GM23338 (cell line): ENCODE data around the gene MYO9B. TPM values are rescaled to one million over a fixed set of nuclear protein-coding genes. Genes with fewer than 3 reads are reported as not detected.
A peak's percentile ranks its signal among the peaks of the same experiment; 100 is the strongest.

Experiments used
- ATAC-seq: fragments of 200-7000 bp; cut with Tn5 transposase; 3 replicates; pipeline ENCODE4 v1.9.1; 2020
- DNase-seq: peaks from one replicate; pipeline ENCODE4 v3.0.0-alpha.2; 2015; ENCODE audit warnings: low spot score
- H2AFZ ChIP-seq: fragments of 200-600 bp; sonication (generic); 2 replicates; pipeline ENCODE4 v1.8.0; 2016; ENCODE audit warnings: antibody characterized with exemption, mild to moderate bottlenecking, moderate library complexity
- H3F3A ChIP-seq: fragments of 200-600 bp; sonication (generic); replicated peaks from 2 replicates; pipeline ENCODE4 v1.8.0; 2017; ENCODE audit warnings: antibody characterized with exemption, mixed run types, low read depth
- H3K27ac ChIP-seq: fragments of 200-600 bp; sonication (generic); 2 replicates; pipeline ENCODE4 v1.6.1; 2016; ENCODE audit warnings: low read depth
- H3K27me3 ChIP-seq: fragments of 200-600 bp; sonication (generic); 2 replicates; pipeline ENCODE4 v1.8.0; 2016; ENCODE audit warnings: mild to moderate bottlenecking, mixed run types, moderate library complexity; ENCODE audit not compliant: insufficient read depth
- H3K36me3 ChIP-seq: fragments of 200-600 bp; sonication (generic); 2 replicates; pipeline ENCODE4 v1.8.0; 2016; ENCODE audit warnings: mild to moderate bottlenecking; ENCODE audit not compliant: insufficient read depth
- H3K4me1 ChIP-seq: fragments of 200-600 bp; sonication (generic); 2 replicates; pipeline ENCODE4 v1.8.0; 2016; ENCODE audit warnings: mild to moderate bottlenecking, moderate library complexity; ENCODE audit not compliant: insufficient read depth
- H3K4me2 ChIP-seq: fragments of 200-600 bp; sonication (generic); 2 replicates; pipeline ENCODE4 v1.7.1; 2017; ENCODE audit warnings: mixed run types
- H3K4me3 ChIP-seq: fragments of 200-600 bp; sonication (generic); 2 replicates; pipeline ENCODE4 v1.6.1; 2016; ENCODE audit warnings: mixed run types
- H3K79me2 ChIP-seq: fragments of 200-600 bp; sonication (generic); replicated peaks from 2 replicates; pipeline ENCODE4 v1.8.0; 2017; ENCODE audit warnings: mild to moderate bottlenecking; ENCODE audit not compliant: insufficient read depth
- H3K9me2 ChIP-seq: fragments of 200-600 bp; sonication (generic); 2 replicates; pipeline ENCODE4 v1.8.0; 2017; ENCODE audit not compliant: insufficient read depth
- H4K20me1 ChIP-seq: fragments of 200-600 bp; sonication (generic); replicated peaks from 2 replicates; pipeline ENCODE4 v1.8.0; 2017; ENCODE audit warnings: mild to moderate bottlenecking; ENCODE audit not compliant: insufficient read depth
- H3K27ac Mint-ChIP-seq: 2 replicates; pipeline ENCODE4 v1.8.0; 2020; ENCODE audit warnings: inconsistent platforms, mild to moderate bottlenecking, moderate library complexity, mixed read lengths
- H3K27me3 Mint-ChIP-seq: 3 replicates; pipeline ENCODE4 v1.8.0; 2022; ENCODE audit warnings: low read depth, mild to moderate bottlenecking, moderate library complexity, mixed read lengths, inconsistent platforms; ENCODE audit not compliant: insufficient read depth, poor library complexity
- H3K36me3 Mint-ChIP-seq: 3 replicates; pipeline ENCODE4 v1.8.0; 2021; ENCODE audit warnings: low read depth, mild to moderate bottlenecking, inconsistent platforms, moderate library complexity, mixed read lengths
- H3K4me1 Mint-ChIP-seq: 3 replicates; pipeline ENCODE4 v1.8.0; 2020; ENCODE audit warnings: mild to moderate bottlenecking, inconsistent platforms, mixed read lengths
- H3K4me3 Mint-ChIP-seq: 3 replicates; pipeline ENCODE4 v1.8.0; 2021; ENCODE audit warnings: moderate library complexity, mild to moderate bottlenecking, inconsistent platforms, mixed read lengths
- H3K9me3 Mint-ChIP-seq: 3 replicates; pipeline ENCODE4 v1.8.0; 2020; ENCODE audit warnings: moderate library complexity, mild to moderate bottlenecking, inconsistent platforms, mixed read lengths
- CREB1 ChIP-seq: fragments of 250-450 bp; sonication (Bioruptor Pico); IDR thresholded peaks from 2 replicates; pipeline ENCODE4 v1.5.0; 2020; ENCODE audit warnings: low read depth, mild to moderate bottlenecking, moderate library complexity
- CTCF ChIP-seq, 2 experiments: fragments of 200-600 bp in 1 of 2; sonication (generic) in 1 of 2; conservative IDR thresholded peaks; 2 replicates each; pipeline versions ENCODE4 v1.5.1 to v1.6.1; 2016 to 2017; ENCODE audit warnings: antibody characterized with exemption in 2 of 2, low read depth in 2 of 2, mild to moderate bottlenecking in 2 of 2, moderate library complexity in 1 of 2
- EZH2 ChIP-seq: fragments of 200-600 bp; sonication (generic); IDR thresholded peaks from one replicate; pipeline ENCODE4 v1.8.0; 2017; ENCODE audit warnings: antibody characterized with exemption, mild to moderate bottlenecking, low read depth; ENCODE audit not compliant: unreplicated experiment
- EZH2phosphoT487 ChIP-seq: fragments of 200-600 bp; sonication (generic); IDR thresholded peaks from one replicate; pipeline ENCODE4 v1.8.1; 2018; ENCODE audit warnings: antibody characterized with exemption; ENCODE audit not compliant: unreplicated experiment
- NANOG ChIP-seq: IDR thresholded peaks from 2 replicates; pipeline ENCODE4 v1.6.1; 2016; ENCODE audit warnings: antibody characterized with exemption, borderline replicate concordance
- STAT1 ChIP-seq: IDR thresholded peaks from one replicate; pipeline ENCODE4 v1.6.1; 2016; ENCODE audit warnings: antibody characterized with exemption; ENCODE audit not compliant: unreplicated experiment
- ZNF114 ChIP-seq: fragments of 250-450 bp; sonication (Bioruptor Pico); IDR thresholded peaks from 2 replicates; pipeline ENCODE4 v1.5.0; 2020; ENCODE audit warnings: mild to moderate bottlenecking, moderate library complexity
- ZNF331 ChIP-seq: fragments of 250-450 bp; sonication (Bioruptor Pico); IDR thresholded peaks from 2 replicates; pipeline ENCODE4 v1.5.0; 2020; ENCODE audit warnings: low read depth, mild to moderate bottlenecking, moderate library complexity
- polyA plus RNA-seq: library from polyadenylated mRNA; unstranded; fragments of >200 nt; fragmentation: Nextera tagmentation; extraction: Ambion mirVana; gene quantifications from 2 replicates; pipeline ENCODE4 v1.2.1, GENCODE V29; 2016
- total RNA-seq: library from RNA; depleted of rRNA; stranded (reverse); fragments of >200 nt; shearing (Covaris generic); gene quantifications from 2 replicates; pipeline ENCODE4 v1.2.3, GENCODE V29; 2014
- TF ChIP-seq, protein P1 (sequence below): IDR thresholded peaks from one replicate; pipeline ENCODE4 v1.6.1; 2018; ENCODE audit warnings: antibody characterized with exemption; ENCODE audit not compliant: unreplicated experiment

The MYO9B gene
- total and polyA plus RNA-seq, 2 experiments from 2014 or later, result 28.7 to 61.3 TPM

DNA sequence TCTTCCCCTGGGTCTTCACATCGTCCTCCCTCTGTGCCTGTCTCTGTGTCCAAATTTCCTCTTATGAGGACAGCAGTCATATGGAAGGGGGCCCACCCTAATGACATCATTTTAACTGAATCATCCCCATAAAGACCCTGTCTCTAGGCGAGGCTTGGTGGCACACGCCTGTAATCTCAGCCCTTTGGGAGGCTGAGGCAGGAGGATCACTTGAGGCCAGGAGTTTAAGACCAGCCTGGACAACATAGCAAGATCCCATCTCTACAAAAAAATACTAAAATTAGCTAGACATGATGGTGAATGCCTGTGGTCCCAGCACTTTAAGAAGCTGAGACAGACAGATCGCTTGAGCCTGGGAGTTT, 4.8 kb downstream of the MYO9B start (continued):
- TF ChIP-seq CTCF (conservative IDR thresholded peaks at IDR 0.05; ENCODE audit: low read depth in 2 of 2), result no peak
- TF ChIP-seq ZNF331 (CRISPR knock-in tag), result no peak
- TF ChIP-seq, protein P1, sequence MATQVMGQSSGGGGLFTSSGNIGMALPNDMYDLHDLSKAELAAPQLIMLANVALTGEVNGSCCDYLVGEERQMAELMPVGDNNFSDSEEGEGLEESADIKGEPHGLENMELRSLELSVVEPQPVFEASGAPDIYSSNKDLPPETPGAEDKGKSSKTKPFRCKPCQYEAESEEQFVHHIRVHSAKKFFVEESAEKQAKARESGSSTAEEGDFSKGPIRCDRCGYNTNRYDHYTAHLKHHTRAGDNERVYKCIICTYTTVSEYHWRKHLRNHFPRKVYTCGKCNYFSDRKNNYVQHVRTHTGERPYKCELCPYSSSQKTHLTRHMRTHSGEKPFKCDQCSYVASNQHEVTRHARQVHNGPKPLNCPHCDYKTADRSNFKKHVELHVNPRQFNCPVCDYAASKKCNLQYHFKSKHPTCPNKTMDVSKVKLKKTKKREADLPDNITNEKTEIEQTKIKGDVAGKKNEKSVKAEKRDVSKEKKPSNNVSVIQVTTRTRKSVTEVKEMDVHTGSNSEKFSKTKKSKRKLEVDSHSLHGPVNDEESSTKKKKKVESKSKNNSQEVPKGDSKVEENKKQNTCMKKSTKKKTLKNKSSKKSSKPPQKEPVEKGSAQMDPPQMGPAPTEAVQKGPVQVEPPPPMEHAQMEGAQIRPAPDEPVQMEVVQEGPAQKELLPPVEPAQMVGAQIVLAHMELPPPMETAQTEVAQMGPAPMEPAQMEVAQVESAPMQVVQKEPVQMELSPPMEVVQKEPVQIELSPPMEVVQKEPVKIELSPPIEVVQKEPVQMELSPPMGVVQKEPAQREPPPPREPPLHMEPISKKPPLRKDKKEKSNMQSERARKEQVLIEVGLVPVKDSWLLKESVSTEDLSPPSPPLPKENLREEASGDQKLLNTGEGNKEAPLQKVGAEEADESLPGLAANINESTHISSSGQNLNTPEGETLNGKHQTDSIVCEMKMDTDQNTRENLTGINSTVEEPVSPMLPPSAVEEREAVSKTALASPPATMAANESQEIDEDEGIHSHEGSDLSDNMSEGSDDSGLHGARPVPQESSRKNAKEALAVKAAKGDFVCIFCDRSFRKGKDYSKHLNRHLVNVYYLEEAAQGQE, result no peak

- DNase-seq (no peak), ATAC-seq (no peak)
- TF ChIP-seq CTCF (conservative IDR thresholded peaks at IDR 0.05; ENCODE audit: low read depth in 2 of 2) (peak in 1 of 2 experiments; percentile 21; a peak in 2 of 4 replicates), STAT1 (no peak), EZH2phosphoT487 (no peak), CREB1 (CRISPR knock-in tag) (no peak), EZH2 (no peak), NANOG (no peak), ZNF114 (CRISPR knock-in tag) (no peak)
- TF ChIP-seq, protein P1, result no peak
- peaks cover 96% of the 10 kb centered on the region for H3K79me2 ChIP-seq
- Mint-ChIP-seq H3K27ac (no peak overlapping the region), H3K27me3 (peaks cover 10% of the 10 kb centered on the region), H3K9me3 (no peaks in the 10 kb centered on the region), H3K4me1 (peaks cover 29% of the 10 kb centered on the region), H3K36me3 (0 out of 3 replicates have a peak, but pooled peaks cover 6% of the 10 kb centered on the region), H3K4me3 (no peak overlapping the region)
- H3K4me1 ChIP-seq, result no peaks in the 10 kb centered on the region; the same call in 1 of the 2 replicates
- peaks cover 51% of the 10 kb centered on the region for H4K20me1 ChIP-seq
- H3K27ac ChIP-seq, result no peak overlapping the region
- H3F3A ChIP-seq, result peaks cover 3% of the 10 kb centered on the region; the same call in 1 of the 2 replicates
- H3K9me2 ChIP-seq, result no peaks in the 10 kb centered on the region
- no peak overlapping the region for H2AFZ ChIP-seq
- H3K36me3 ChIP-seq, result no peaks in the 10 kb centered on the region
- no peak overlapping the region for H3K4me2 ChIP-seq
- H3K27me3 ChIP-seq, result no peaks in the 10 kb centered on the region
- no peak overlapping the region for H3K4me3 ChIP-seq
Measured at GRCh38 chr19:17081672-17082630, 6.4 kb downstream of the MYO9B start.
